Smooth muscle cell (in vitro differentiated cells): ENCODE measurements around the gene SLIT1. TPM values are rescaled to one million over a fixed set of nuclear protein-coding genes. Genes with fewer than 3 reads are reported as not detected.

Experiments
- DNase-seq: peaks from one replicate; lab custom pipeline; 2025; ENCODE audit not compliant: unreplicated experiment; lab: John Stamatoyannopoulos, UW
- H2AFZ ChIP-seq: fragments of 200-600 bp; sonication (generic); 2 replicates; pipeline ENCODE4 v1.6.0; 2016; ENCODE audit warnings: antibody characterized with exemption, low read depth, mild to moderate bottlenecking
- H3F3A ChIP-seq: fragments of 200-600 bp; sonication (generic); 2 replicates; pipeline ENCODE4 v1.6.0; 2017; ENCODE audit warnings: antibody characterized with exemption, low read depth
- H3K27ac ChIP-seq: fragments of 200-600 bp; sonication (generic); 2 replicates; pipeline ENCODE4 v1.5.1; 2016; ENCODE audit warnings: low read depth, mild to moderate bottlenecking
- H3K27me3 ChIP-seq: fragments of 200-600 bp; sonication (generic); 2 replicates; pipeline ENCODE4 v1.6.1; 2016; ENCODE audit warnings: low read depth, mild to moderate bottlenecking
- H3K36me3 ChIP-seq: fragments of 200-600 bp; sonication (generic); 2 replicates; pipeline ENCODE4 v1.5.1; 2016; ENCODE audit warnings: low read depth
- H3K4me1 ChIP-seq: fragments of 200-600 bp; sonication (generic); 2 replicates; pipeline ENCODE4 v1.5.1; 2016; ENCODE audit warnings: low read depth
- H3K4me2 ChIP-seq: fragments of 200-600 bp; sonication (generic); 2 replicates; pipeline ENCODE4 v1.6.0; 2016; ENCODE audit warnings: mild to moderate bottlenecking
- H3K4me3 ChIP-seq: fragments of 200-600 bp; sonication (generic); 2 replicates; pipeline ENCODE4 v1.5.1; 2016; ENCODE audit warnings: mild to moderate bottlenecking
- H3K79me2 ChIP-seq: fragments of 200-600 bp; sonication (generic); 2 replicates; pipeline ENCODE4 v1.6.0; 2016; ENCODE audit warnings: low read depth, mild to moderate bottlenecking
- H3K9ac ChIP-seq: fragments of 200-600 bp; sonication (generic); 2 replicates; pipeline ENCODE4 v1.6.0; 2016; ENCODE audit warnings: low read depth
- H3K9me3 ChIP-seq: fragments of 200-600 bp; sonication (generic); replicated peaks from 2 replicates; pipeline ENCODE4 v1.5.1; 2016; ENCODE audit warnings: low read depth
- H4K20me1 ChIP-seq: fragments of 200-600 bp; sonication (generic); 2 replicates; pipeline ENCODE4 v1.6.0; 2016; ENCODE audit warnings: low read depth
- WGBS: methylation state at CpG from one replicate; pipeline ENCODE4 v1.1.7; 2016; ENCODE audit warnings: low lambda C conversion rate; 5-methylcytosine and 5-hydroxymethylcytosine counted together
- polyA plus RNA-seq: library from polyadenylated mRNA; unstranded; fragments of >200 nt; fragmentation: Nextera tagmentation; extraction: Ambion mirVana; gene quantifications from 2 replicates; pipeline ENCODE4 v1.2.1, GENCODE V29; 2016
- total RNA-seq: library from RNA; depleted of rRNA; stranded (reverse); fragments of >200 nt; gene quantifications from 2 replicates; pipeline ENCODE4 v1.2.3, GENCODE V29; 2014
- TF ChIP-seq, protein P1 (sequence below): fragments of 200-600 bp; sonication (generic); IDR thresholded peaks from 2 replicates; pipeline ENCODE4 v1.5.1; 2017; ENCODE audit warnings: borderline replicate concordance, mild to moderate bottlenecking, antibody characterized with exemption; ENCODE audit not compliant: insufficient read depth, poor library complexity, severe bottlenecking

The SLIT1 gene
- total and polyA plus RNA-seq, 2 experiments from 2014 or later: 0.15 TPM; not detected in 1

DNA sequence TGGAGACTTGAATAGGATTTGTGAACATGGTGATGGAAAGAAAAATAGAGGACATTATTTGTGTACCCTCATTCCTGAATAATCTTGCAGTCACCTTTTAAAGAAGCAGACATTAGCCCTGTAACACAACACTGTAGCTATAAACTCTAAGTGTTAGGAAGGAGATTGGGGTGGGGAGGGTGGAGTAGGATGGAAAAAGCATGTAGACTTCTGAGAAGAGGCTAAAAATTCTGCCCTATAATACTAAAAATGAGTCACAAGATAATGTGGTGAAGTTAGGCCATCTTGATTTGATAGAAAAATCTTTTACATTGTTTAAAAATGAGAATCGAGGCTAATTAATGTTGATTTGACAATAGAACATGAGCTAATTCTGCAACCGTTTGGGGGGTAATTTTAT lies 224.9 kb downstream of the SLIT1 start:
- WGBS: 91% methylated on average over 2 of the region's 2 CpGs
- Histone ChIP-seq H3K79me2 (no peaks in the 10 kb centered on the region), H3K4me1 (no peaks in the 10 kb centered on the region), H3K4me3 (no peak overlapping the region), H4K20me1 (peaks cover 29% of the 10 kb centered on the region), H3K36me3 (peaks cover 5% of the 10 kb centered on the region), H3K9me3 (no peaks in the 10 kb centered on the region), H3K9ac (no peak overlapping the region), H3F3A (no peaks in the 10 kb centered on the region), H3K27me3 (no peaks in the 10 kb centered on the region), H3K27ac (no peak overlapping the region), H3K4me2 (no peak overlapping the region), H2AFZ (no peak overlapping the region)
- no peak for DNase-seq
- TF ChIP-seq, protein P1, sequence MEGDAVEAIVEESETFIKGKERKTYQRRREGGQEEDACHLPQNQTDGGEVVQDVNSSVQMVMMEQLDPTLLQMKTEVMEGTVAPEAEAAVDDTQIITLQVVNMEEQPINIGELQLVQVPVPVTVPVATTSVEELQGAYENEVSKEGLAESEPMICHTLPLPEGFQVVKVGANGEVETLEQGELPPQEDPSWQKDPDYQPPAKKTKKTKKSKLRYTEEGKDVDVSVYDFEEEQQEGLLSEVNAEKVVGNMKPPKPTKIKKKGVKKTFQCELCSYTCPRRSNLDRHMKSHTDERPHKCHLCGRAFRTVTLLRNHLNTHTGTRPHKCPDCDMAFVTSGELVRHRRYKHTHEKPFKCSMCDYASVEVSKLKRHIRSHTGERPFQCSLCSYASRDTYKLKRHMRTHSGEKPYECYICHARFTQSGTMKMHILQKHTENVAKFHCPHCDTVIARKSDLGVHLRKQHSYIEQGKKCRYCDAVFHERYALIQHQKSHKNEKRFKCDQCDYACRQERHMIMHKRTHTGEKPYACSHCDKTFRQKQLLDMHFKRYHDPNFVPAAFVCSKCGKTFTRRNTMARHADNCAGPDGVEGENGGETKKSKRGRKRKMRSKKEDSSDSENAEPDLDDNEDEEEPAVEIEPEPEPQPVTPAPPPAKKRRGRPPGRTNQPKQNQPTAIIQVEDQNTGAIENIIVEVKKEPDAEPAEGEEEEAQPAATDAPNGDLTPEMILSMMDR: no peak

DNA sequence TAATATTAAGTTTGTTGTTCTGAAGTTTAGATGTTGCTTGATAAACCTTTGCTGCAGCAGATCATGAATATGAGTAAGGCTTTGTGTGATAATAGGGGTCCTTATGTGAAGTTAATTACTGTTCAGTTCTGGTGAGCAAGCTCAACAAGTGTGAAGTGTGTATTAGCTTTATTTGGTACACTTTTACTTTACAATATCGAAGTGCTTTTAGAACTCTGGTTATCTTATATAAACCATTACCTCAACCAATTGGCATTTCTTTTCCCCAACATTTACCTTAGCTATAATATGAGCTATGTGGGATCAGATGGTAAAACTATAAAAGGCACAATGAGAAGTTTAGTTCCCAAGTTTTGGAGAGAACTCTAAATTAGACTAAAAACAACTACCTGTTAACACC lies 226.0 kb downstream of the SLIT1 start:
- Histone ChIP-seq H4K20me1 (peaks cover 30% of the 10 kb centered on the region), H3K79me2 (no peaks in the 10 kb centered on the region), H2AFZ (no peak overlapping the region), H3K27me3 (no peaks in the 10 kb centered on the region), H3K9ac (no peak overlapping the region), H3K4me1 (no peaks in the 10 kb centered on the region), H3K4me2 (no peak overlapping the region), H3K36me3 (peaks cover 7% of the 10 kb centered on the region), H3K4me3 (no peak overlapping the region), H3K9me3 (no peaks in the 10 kb centered on the region), H3F3A (no peaks in the 10 kb centered on the region), H3K27ac (no peak overlapping the region)
- 86% methylated on average over 1 of the region's 1 CpG for WGBS
- no peak for DNase-seq
- TF ChIP-seq, protein P1: no peak

DNA sequence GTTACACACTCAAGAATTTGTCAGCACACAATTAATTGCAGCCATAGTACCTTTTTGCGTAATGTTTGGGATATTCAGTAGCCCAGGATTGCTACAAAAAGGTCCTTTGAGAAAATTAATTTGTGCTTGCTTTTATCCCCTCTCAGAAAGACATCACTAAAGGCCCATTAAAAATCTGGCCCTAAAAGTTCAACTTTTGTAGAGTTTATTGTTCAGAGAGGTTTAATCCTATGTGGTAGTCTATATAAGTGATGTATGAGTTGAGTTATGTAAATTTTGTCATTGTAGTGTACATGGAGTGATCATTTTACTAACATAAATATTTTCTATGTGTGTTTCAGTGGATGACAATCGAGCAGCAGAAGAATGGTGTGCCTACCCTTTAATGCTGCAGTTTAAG lies 227.7 kb downstream of the SLIT1 start:
- Histone ChIP-seq H3K27ac (no peak overlapping the region), H3K79me2 (no peaks in the 10 kb centered on the region), H3K4me2 (no peak overlapping the region), H3K9ac (no peak overlapping the region), H2AFZ (no peak overlapping the region), H3K27me3 (no peaks in the 10 kb centered on the region), H3F3A (no peaks in the 10 kb centered on the region), H3K9me3 (no peaks in the 10 kb centered on the region), H3K4me3 (no peak overlapping the region), H3K4me1 (no peaks in the 10 kb centered on the region), H4K20me1 (peaks cover 25% of the 10 kb centered on the region), H3K36me3 (peaks cover 10% of the 10 kb centered on the region)
- WGBS: 97% methylated on average over 2 of the region's 2 CpGs
- DNase-seq: no peak
- TF ChIP-seq, protein P1: no peak

DNA sequence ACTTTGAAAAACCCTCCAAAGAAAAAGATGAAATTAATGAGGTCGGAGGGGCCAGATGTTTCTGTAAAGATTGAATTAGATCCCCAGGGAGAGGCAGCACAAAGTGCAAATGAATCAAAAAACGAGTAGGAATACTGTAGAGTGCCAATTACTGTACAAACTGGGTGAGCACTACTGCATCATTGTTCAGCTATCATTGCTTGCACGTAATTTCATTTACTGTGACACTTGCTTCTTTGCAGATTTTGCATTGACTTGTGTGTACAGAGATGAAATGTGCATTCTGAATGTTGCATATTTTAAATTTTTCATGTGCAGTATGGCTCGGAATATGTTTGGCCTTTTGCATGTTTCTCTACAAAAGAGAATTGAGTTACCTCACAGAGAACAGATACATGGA lies 230.0 kb downstream of the SLIT1 start:
- no peak overlapping the region for H3K9ac ChIP-seq
- H3K27ac ChIP-seq: no peak overlapping the region
- WGBS: 94% methylated on average over 4 of the region's 4 CpGs
- H2AFZ ChIP-seq: no peak overlapping the region
- H4K20me1 ChIP-seq: peaks cover 39% of the 10 kb centered on the region
- no peak for DNase-seq
- no peaks in the 10 kb centered on the region for H3K4me1 ChIP-seq
- H3K79me2 ChIP-seq: no peaks in the 10 kb centered on the region
- no peaks in the 10 kb centered on the region for H3K27me3 ChIP-seq
- peaks cover 11% of the 10 kb centered on the region for H3K36me3 ChIP-seq
- no peak overlapping the region for H3K4me3 ChIP-seq
- no peaks in the 10 kb centered on the region for H3K9me3 ChIP-seq
- no peaks in the 10 kb centered on the region for H3F3A ChIP-seq
- TF ChIP-seq, protein P1: no peak
- H3K4me2 ChIP-seq: no peak overlapping the region
